ENCODE data around the gene CLC.

DNA sequence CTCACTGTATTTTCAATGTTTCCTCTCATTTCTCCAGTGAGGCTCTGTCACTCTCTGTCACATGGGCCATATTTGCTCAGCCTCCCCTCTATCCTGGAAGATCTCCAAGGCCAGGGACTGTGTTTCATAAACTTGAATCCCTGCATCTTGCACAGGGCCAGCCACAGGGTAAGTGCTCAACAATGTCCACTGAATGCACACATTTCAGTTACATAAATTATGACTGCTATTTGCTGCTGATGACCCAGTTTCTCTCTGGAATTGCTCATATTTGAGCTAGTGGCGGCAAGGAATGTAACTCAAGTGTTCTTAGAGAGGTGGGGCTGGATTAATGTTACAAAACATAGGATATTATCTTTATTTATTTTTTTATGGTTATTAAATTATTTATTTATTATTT is 6.1 kb downstream of the CLC start:
- TF ChIP-seq TAF1 (IDR thresholded peaks at IDR 0.05; ENCODE audit: low read depth, low read length) (no peak), POLR2A (IDR thresholded peaks at IDR 0.05; ENCODE audit: low read depth, low read length) (no peak)

All from GM12891 (cell line).